WTC11 (cell line): Measurements from ENCODE around the gene SETDB1. TPM values are rescaled to one million over a fixed set of nuclear protein-coding genes. Genes with fewer than 3 reads are reported as not detected.

Experiments used
- ATAC-seq: fragments of 200-7000 bp; cut with Tn5 transposase; 2 replicates; pipeline ENCODE4 v1.10.0; 2021; ENCODE audit warnings: mild to moderate bottlenecking, moderate library complexity
- CTCF ChIA-PET: fragments of 300-600 bp; sonication (Branson Sonifier 250); formaldehyde crosslinking; loops from one replicate; lab custom pipeline; 2021; ENCODE audit warnings: antibody characterized with exemption; lab: Charles Lee
- POLR2A ChIA-PET: fragments of 350-600 bp; sonication (Branson Sonifier 250); formaldehyde crosslinking; loops from one replicate; lab custom pipeline; 2021; ENCODE audit warnings: antibody characterized with exemption; lab: Charles Lee
- DNase-seq: peaks from one replicate; pipeline ENCODE4 v3.0.0; 2021; ENCODE audit warnings: low spot score
- H3K27ac Mint-ChIP-seq: 2 replicates; pipeline ENCODE4 v1.8.0; 2021; ENCODE audit warnings: mixed read lengths
- H3K27me3 Mint-ChIP-seq: 2 replicates; pipeline ENCODE4 v1.8.0; 2021; ENCODE audit warnings: low read depth, mild to moderate bottlenecking, moderate library complexity, mixed read lengths
- H3K36me3 Mint-ChIP-seq: 2 replicates; pipeline ENCODE4 v1.8.0; 2021; ENCODE audit warnings: mixed read lengths
- H3K4me1 Mint-ChIP-seq: 2 replicates; pipeline ENCODE4 v1.8.0; 2022; ENCODE audit warnings: mixed read lengths
- H3K4me3 Mint-ChIP-seq: 2 replicates; pipeline ENCODE4 v1.8.0; 2021; ENCODE audit warnings: mild to moderate bottlenecking, moderate library complexity, mixed read lengths
- H3K9me3 Mint-ChIP-seq: 2 replicates; pipeline ENCODE4 v1.8.0; 2021; ENCODE audit warnings: mixed read lengths
- GABPB1 ChIP-seq: sonication (generic); formaldehyde crosslinking; IDR thresholded peaks from 2 replicates; pipeline ENCODE4 v1.8.1; 2023; ENCODE audit warnings: mild to moderate bottlenecking, missing genetic modification reagents
- GRHL2 ChIP-seq: fragments of 250-450 bp; sonication (Bioruptor Pico); IDR thresholded peaks from 2 replicates; pipeline ENCODE4 v1.8.0; 2022; ENCODE audit warnings: mild to moderate bottlenecking, moderate library complexity; ENCODE audit not compliant: insufficient replicate concordance, severe bottlenecking
- GTF2I ChIP-seq: fragments of 250-450 bp; sonication (Bioruptor Pico); conservative IDR thresholded peaks from 2 replicates; pipeline ENCODE4 v1.4.0; 2021; ENCODE audit warnings: mild to moderate bottlenecking
- HMGA2 ChIP-seq: fragments of 250-450 bp; sonication (Bioruptor Pico); IDR thresholded peaks from 2 replicates; pipeline ENCODE4 v1.4.0; 2021; ENCODE audit warnings: mild to moderate bottlenecking, moderate library complexity
- IRF2 ChIP-seq: sonication (generic); formaldehyde crosslinking; IDR thresholded peaks from 2 replicates; pipeline ENCODE4 v1.8.0; 2022; ENCODE audit warnings: low read depth, missing genetic modification reagents, borderline replicate concordance
- RELA ChIP-seq: sonication (generic); formaldehyde crosslinking; IDR thresholded peaks from 2 replicates; pipeline ENCODE4 v1.8.1; 2022; ENCODE audit warnings: missing genetic modification reagents, mild to moderate bottlenecking, borderline replicate concordance
- TCF7 ChIP-seq: sonication (generic); formaldehyde crosslinking; IDR thresholded peaks from 2 replicates; pipeline ENCODE4 v1.8.0; 2022; ENCODE audit warnings: mild to moderate bottlenecking, low read depth, missing genetic modification reagents, moderate library complexity
- ZNF396 ChIP-seq: fragments of 250-450 bp; sonication (Bioruptor Pico); IDR thresholded peaks from 2 replicates; pipeline ENCODE4 v1.8.0; 2021; ENCODE audit warnings: mild to moderate bottlenecking, moderate library complexity, borderline replicate concordance
- ZNF423 ChIP-seq: fragments of 250-450 bp; sonication (Bioruptor Pico); IDR thresholded peaks from 2 replicates; pipeline ENCODE4 v2.1.2; 2022; ENCODE audit warnings: mild to moderate bottlenecking, moderate library complexity
- ZNF671 ChIP-seq: fragments of 250-450 bp; sonication (Bioruptor Pico); IDR thresholded peaks from 2 replicates; pipeline ENCODE4 v1.8.0; 2021; ENCODE audit warnings: mild to moderate bottlenecking
- total RNA-seq: library from RNA; stranded (reverse); gene quantifications from 3 replicates; pipeline ENCODE4 v1.2.3, GENCODE V29; 2021
- TF ChIP-seq, protein P1 (sequence below): sonication (generic); formaldehyde crosslinking; IDR thresholded peaks from 2 replicates; pipeline ENCODE4 v1.8.0; 2023; ENCODE audit warnings: missing genetic modification reagents, mild to moderate bottlenecking, borderline replicate concordance
- TF ChIP-seq, protein P2 (sequence below): sonication (generic); formaldehyde crosslinking; IDR thresholded peaks from 2 replicates; pipeline ENCODE4 v1.8.0; 2023; ENCODE audit warnings: missing genetic modification reagents
- TF ChIP-seq, protein P3 (sequence below): sonication (generic); formaldehyde crosslinking; IDR thresholded peaks from 2 replicates; pipeline ENCODE4 v1.8.0; 2022; ENCODE audit warnings: mild to moderate bottlenecking, missing genetic modification reagents
- TF ChIP-seq, protein P4 (sequence below): sonication (generic); formaldehyde crosslinking; IDR thresholded peaks from 2 replicates; pipeline ENCODE4 v1.8.1; 2023; ENCODE audit warnings: mild to moderate bottlenecking, missing genetic modification reagents, moderate library complexity

The SETDB1 gene
- total RNA-seq, 1 experiment from 2014 or later = 53.1 TPM

DNA sequence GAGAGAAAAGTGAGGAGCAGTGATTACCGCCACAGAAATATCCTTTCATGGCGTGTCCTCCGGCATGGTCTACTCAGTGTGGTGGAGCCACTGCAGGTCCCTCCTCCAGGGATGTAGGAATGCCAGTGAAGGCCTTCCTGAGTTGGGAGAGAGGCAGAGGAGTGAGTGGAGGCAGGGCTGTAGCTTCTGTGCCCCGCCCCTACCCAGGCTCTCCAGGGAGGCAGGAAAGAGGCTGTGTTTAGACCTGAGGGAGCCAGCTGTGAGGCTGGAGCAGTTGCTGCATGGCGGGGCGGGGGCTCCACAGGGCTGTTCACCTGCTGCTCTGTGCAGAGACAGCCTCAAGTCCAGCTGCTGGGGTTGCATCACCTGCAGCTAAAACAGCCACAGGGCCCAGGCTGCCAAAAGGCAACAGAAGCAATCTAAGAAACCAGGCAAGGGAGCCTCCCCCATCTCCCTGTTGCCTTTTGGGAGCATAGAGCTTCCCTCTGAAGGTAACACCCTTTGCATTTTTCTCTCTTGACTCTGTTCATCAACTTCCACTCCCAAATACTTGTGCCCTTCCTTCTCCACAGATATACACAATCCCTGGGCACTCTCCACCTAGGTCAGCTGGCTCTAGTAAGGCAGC is 55.1 kb downstream of the SETDB1 start (continued):
- TF ChIP-seq, protein P1, sequence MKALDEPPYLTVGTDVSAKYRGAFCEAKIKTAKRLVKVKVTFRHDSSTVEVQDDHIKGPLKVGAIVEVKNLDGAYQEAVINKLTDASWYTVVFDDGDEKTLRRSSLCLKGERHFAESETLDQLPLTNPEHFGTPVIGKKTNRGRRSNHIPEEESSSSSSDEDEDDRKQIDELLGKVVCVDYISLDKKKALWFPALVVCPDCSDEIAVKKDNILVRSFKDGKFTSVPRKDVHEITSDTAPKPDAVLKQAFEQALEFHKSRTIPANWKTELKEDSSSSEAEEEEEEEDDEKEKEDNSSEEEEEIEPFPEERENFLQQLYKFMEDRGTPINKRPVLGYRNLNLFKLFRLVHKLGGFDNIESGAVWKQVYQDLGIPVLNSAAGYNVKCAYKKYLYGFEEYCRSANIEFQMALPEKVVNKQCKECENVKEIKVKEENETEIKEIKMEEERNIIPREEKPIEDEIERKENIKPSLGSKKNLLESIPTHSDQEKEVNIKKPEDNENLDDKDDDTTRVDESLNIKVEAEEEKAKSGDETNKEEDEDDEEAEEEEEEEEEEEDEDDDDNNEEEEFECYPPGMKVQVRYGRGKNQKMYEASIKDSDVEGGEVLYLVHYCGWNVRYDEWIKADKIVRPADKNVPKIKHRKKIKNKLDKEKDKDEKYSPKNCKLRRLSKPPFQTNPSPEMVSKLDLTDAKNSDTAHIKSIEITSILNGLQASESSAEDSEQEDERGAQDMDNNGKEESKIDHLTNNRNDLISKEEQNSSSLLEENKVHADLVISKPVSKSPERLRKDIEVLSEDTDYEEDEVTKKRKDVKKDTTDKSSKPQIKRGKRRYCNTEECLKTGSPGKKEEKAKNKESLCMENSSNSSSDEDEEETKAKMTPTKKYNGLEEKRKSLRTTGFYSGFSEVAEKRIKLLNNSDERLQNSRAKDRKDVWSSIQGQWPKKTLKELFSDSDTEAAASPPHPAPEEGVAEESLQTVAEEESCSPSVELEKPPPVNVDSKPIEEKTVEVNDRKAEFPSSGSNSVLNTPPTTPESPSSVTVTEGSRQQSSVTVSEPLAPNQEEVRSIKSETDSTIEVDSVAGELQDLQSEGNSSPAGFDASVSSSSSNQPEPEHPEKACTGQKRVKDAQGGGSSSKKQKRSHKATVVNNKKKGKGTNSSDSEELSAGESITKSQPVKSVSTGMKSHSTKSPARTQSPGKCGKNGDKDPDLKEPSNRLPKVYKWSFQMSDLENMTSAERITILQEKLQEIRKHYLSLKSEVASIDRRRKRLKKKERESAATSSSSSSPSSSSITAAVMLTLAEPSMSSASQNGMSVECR (CRISPR knock-in tag) = no peak
- TF ChIP-seq, all 79 proteins: peak for 10

DNA sequence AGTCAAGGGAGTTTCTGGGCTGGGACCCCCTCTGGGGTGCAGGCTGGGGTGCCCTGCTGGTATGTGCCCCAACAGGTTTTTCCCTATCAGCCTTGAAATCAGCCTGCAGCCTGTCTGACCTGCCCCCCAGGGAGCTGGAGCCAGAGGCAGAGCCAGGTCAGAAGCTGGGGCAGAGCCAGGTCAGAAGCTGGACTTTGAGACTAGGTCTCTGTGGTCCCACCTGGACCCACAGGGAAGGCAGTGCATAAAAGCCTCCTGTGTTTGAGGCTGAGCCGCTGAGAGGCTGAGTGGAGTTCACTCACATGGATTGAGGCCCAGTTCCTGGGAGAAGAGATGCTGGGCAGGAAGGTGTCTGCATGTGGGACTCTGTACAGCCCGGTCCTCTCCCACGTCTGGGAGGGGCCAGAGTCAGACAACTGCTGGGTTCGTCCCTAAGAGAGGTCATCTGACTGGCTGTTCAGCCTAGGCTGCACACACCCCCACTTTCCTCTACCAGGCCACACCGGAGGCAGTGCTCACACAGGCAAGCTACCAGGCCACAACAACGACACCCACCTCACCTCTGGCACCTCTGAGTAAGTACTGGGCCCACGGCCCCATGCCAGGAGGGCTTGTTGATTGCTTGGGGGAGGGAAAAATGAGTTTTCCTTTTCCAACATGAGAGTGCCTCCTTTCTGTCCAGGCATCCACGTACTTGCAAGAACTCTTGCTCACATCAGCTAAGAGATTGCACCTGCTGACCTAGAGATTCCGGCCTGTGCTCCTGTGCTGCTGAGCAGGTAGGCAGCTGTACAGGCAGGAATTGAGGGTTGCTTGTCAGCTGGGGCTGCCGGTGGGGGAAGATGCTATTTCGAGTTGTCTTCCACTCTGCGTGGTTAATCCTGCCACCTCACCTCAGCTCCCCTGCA is 55.9 kb downstream of the SETDB1 start, which contains the start of gene ANXA9:
Gene ANXA9 (plus strand): TSS at position 488 of the 908 bp plus-strand sequence. CDS start 814 bp downstream, outside the sequence.
- TF ChIP-seq IRF2 (no peak), ZNF396 (CRISPR knock-in tag) (no peak), GRHL2 (no peak), RELA (CRISPR knock-in tag) (no peak), ZNF423 (peak; percentile 93), GABPB1 (CRISPR knock-in tag) (no peak), ZNF671 (CRISPR knock-in tag) (no peak), GTF2I (CRISPR knock-in tag) (no peak), HMGA2 (CRISPR knock-in tag) (no peak), TCF7 (CRISPR knock-in tag) (no peak)
- TF ChIP-seq, protein P2, sequence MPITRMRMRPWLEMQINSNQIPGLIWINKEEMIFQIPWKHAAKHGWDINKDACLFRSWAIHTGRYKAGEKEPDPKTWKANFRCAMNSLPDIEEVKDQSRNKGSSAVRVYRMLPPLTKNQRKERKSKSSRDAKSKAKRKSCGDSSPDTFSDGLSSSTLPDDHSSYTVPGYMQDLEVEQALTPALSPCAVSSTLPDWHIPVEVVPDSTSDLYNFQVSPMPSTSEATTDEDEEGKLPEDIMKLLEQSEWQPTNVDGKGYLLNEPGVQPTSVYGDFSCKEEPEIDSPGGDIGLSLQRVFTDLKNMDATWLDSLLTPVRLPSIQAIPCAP (CRISPR knock-in tag) = no peak
- TF ChIP-seq, protein P3, sequence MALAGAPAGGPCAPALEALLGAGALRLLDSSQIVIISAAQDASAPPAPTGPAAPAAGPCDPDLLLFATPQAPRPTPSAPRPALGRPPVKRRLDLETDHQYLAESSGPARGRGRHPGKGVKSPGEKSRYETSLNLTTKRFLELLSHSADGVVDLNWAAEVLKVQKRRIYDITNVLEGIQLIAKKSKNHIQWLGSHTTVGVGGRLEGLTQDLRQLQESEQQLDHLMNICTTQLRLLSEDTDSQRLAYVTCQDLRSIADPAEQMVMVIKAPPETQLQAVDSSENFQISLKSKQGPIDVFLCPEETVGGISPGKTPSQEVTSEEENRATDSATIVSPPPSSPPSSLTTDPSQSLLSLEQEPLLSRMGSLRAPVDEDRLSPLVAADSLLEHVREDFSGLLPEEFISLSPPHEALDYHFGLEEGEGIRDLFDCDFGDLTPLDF (CRISPR knock-in tag) = no peak
- TF ChIP-seq, protein P4, sequence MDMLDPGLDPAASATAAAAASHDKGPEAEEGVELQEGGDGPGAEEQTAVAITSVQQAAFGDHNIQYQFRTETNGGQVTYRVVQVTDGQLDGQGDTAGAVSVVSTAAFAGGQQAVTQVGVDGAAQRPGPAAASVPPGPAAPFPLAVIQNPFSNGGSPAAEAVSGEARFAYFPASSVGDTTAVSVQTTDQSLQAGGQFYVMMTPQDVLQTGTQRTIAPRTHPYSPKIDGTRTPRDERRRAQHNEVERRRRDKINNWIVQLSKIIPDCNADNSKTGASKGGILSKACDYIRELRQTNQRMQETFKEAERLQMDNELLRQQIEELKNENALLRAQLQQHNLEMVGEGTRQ (CRISPR knock-in tag) = peak; percentile 30; the same call in 1 of the 2 replicates
- peak within 1 kb of the TSS; percentile 46; the same call in 1 of the 2 replicates for H3K4me3 Mint-ChIP-seq
- ChIA-PET POLR2A (interaction anchor here (0.6 to 1.6 kb wide), 8 partner anchors 12 to 414 kb away, joined by 3 to 14 read pairs (median 4); partner anchors contain the start of genes C1orf56, MINDY1 and MLLT11), CTCF (interaction anchor here (0.6 to 10.3 kb wide), 16 partner anchors 8 to 399 kb away, joined by 3 to 109 read pairs (median 4); partner anchors contain the start of genes C1orf56, GABPB2, GOLPH3L and MINDY1)
- no peaks in the 10 kb centered on the region for H3K27me3 Mint-ChIP-seq
- peak within 1 kb of the TSS; percentile 87 for H3K27ac Mint-ChIP-seq
- ATAC-seq (peak; percentile 5; the same call in 1 of the 2 replicates), DNase-seq (peak; percentile 43)
- H3K9me3 Mint-ChIP-seq = no peaks in the 10 kb centered on the region
- H3K4me1 Mint-ChIP-seq = peaks cover 35% of the 10 kb centered on the region
- no peaks in the 10 kb centered on the region for H3K36me3 Mint-ChIP-seq
